Measurements from ENCODE around the gene MELK.

The MELK gene

DNA sequence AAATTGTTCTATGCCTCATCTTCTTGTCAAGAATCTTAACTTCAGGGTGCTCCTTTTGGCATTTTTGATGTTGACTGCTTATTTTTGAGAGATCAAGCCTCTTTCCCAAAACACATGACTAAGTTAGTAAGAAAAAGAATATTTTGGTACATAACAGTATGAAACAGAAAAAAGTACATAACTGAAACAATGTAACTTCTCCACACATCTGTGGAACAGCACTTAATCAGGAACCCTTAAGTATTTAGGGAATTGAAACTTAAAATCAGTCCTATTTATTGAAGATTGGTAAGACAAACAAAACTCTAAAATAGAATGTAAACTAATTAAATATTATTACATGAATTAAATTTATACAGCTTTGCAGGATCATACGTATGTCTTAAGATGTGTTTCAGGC lies 103.4 kb downstream of the MELK start:
- no peak for DNase-seq

DNA sequence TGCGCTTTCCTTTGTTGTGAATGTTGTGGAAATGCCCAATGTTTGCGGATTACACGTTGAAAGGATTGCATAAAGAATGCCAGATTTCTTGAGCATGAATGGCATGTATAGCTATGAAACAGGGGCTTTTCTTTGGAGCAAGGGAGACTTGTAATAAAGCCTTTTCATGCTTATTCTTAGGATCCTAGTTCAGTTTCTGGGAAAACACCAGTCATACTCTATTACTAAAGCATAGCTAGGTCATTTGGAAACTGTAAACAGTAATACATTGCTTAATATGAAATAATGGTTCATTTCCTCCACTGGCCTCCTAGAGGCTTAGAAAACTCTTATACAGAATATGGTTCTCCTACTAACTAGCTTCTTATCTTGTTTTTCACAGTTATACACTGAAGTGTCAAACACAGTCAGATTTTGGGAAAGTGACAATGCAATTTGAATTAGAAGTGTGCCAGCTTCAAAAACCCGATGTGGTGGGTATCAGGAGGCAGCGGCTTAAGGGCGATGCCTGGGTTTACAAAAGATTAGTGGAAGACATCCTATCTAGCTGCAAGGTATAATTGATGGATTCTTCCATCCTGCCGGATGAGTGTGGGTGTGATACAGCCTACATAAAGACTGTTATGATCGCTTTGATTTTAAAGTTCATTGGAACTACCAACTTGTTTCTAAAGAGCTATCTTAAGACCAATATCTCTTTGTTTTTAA lies 104.2 kb downstream of the MELK start:
- no peak for DNase-seq

DNA sequence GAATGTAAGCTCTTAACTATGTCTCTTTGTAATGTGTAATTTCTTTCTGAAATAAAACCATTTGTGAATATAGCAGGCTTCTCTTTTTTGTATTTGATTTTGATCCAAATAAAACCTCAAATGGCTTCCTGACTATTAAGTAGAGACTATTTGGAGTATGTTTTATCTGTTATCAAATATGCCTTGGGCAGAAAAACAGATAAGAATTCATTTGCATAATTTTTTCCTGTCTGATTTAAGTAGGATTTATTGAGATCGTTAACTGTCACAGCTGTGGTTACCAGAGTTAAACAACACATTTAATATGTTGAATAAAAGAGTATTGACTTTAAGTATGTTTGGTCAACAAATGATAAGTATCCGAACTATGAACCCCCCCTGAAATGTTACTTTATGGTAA lies 104.9 kb downstream of the MELK start:
- no peak for DNase-seq

DNA sequence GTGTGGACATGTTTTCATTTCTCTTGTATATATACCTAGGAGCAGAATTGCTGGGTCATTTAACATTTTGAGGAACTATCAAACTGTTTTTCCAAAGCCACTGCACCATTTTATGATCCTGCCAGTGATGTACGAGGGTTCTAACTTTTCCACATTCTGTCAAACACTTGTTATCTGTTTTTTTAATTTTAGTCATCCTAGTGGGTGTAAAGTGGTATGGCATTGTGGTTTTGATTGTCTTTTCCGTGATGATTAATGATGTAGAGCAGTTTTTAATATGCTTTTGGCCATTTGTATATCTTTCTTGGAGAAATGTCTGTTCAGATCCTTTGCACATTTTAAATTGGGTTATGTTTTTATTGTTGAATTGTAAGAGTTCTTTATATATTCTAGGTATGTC lies 107.0 kb downstream of the MELK start:
- no peak for DNase-seq

DNA sequence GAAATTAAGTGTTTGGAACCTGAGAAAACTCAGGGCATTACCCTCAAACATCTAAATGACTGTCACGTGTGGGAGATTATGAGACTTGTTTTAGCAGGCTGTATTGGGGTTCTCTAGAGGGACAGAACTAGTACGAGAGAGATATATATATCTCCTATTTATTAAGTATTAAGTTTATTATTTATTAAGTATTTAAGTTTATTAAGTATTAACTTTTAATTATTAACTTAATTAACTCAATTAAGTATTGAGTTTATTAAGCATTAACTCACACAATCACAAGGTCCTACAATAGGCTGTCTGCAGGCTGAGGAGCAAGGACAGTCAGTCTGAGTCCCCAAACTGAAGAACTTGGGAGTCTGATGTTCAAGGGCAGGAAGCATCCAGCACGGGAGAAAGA lies 113.8 kb downstream of the MELK start:
- DNase-seq, result no peak

DNA sequence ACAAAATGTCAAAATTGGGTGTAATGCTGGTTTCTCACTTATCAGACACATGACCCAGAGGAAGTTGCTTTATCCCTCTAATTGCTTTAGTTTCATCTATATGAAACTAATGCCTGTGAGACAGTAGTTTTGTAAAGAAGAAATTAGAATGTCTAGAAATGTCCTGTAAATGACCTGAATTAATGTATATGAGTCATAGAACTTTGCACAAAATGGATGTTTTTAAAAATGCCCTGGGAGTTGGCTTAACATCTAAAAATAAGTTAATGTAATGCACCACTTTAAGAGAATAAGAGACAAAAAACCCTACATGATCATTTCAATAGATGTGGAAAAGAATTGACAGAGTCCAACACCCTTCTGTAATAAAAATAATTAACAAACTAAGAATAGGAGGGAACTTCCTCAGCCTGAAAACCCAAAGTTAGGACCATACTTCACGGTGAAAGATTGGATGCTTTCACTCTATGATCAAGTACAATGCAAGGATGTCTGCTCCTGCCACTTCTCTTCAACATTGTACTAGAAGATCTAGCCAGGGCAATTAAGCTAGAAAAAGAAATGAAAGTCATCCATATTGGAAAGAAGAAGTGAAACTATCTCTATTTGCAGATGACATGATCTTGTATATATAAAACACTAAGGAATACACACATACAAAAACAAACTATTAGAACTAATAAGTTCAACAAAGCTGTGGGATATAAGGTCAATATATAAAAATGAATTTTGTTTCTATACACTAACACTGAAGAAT lies 117.9 kb downstream of the MELK start:
- no peak for DNase-seq

DNA sequence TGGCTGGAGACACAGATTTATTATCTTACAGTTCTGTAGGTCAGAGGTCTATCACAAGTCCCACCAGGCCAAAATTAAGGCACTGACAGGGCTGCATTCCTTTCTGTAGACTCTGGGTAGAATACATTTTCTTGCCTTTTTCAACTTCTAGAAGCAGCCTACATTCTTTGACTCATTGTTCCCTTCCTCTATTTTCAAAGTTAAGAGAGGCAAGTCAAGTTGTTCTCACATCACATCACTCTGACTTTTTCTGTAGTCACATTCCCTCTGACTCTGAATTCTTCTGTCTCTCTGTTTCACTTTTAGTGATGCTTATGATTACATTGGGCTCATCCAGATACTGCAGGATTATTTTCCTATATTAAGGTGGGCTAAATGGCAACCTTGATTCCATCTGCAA lies 119.0 kb downstream of the MELK start:
- no peak for DNase-seq

DNA sequence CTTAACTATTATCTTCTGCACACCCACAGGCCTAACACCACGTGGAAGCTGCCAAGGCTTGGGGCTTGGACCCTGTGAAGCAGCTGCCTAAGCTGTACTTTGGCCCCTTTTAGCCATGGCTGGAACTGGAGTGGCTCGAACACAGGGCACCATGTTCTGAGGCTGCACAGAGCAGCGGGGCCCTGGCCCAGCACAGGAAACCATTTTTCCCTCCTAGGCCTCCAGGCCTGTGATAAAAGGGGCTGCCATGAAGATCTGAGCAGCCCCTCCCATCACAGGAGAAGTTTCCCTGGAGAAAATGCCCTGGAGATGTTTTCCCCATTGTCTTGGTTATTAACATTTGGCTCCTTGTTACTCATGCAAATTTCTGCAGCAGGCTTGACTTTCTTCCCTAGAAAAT lies 126.3 kb downstream of the MELK start:
- no peak for DNase-seq

DNA sequence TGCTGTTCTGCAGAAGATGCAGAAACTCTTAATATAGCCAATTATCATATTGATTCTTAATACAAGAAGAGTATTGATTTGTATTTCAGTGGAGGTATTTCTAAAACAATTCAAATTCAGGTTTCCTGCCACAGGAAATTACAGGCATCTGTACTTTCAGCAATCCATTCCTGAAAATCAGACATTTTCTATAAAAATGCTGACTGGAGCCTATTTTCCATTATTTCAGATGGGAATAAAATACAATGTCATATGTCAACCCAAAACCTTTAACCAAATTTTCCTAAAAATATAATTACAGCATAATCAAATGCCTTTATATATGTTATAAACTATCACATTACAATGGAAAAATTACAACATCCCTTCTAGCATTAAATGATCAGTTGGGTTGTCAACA lies 131.5 kb downstream of the MELK start:
- no peak for DNase-seq

DNA sequence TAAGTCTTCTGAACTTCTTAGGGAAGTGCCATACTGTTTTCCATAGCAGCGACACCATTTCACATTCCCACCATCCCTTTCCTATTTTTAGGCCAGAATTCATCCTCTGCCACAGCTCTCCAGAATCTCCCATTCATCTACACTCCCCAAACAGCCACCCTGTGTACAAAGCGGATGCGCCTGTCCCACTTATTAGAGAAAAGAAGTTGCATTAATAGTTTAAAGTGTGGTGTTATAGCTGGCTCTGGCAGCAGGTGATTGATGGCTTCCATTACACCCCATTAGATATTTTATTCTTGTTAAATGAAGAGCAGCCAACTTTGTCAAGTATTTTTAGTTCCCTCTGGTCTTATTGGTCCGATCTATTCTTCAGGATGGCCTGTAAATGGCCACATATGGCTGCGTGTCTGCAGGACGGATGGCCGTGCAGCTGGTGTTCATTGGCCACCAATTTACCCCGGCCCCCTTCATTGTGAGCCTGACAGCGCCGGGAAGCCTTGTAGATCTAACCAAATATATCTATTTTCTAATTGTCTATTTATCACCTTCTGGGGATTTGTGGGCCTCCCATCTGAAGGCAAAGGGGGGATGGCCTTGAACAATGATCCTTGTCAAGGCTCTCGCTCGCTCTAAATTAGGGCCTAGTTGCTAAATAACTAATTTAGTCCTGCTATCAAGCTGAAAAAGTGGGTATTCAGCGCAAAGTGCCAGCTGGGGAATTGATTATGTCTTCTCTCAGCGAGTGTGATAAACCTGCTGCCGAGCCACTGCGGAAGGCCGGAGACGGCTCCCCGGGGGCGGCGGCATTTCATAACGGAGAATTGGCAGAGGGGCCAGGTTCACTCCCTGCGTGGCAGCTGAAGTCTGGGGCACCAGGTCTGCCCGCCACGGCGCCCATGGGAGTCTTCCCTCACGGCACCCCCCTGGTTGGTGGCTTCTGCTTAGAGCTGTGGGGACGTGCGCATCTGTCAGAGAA lies 141.1 kb downstream of the MELK start:
- no peak for DNase-seq

DNA sequence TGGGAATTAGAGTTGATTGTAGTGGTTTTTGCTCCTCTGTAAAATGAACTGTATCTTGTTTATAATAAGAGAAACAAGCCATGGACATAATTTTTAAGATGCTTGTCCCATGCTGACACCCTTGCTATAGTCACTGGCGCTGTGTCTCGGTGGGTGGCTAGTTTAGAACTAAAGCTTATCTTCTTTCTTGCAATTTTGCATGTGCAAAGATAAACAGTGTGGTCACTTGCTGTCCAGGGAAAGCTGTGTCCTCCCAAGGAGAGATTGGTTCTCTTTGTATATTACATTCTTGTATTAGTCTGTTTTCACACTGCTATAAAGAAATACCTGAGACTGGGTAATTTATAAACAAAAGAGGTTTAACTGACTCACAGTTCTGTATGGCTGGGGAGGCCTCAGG lies 143.8 kb downstream of the MELK start:
- DNase-seq, result no peak

DNA sequence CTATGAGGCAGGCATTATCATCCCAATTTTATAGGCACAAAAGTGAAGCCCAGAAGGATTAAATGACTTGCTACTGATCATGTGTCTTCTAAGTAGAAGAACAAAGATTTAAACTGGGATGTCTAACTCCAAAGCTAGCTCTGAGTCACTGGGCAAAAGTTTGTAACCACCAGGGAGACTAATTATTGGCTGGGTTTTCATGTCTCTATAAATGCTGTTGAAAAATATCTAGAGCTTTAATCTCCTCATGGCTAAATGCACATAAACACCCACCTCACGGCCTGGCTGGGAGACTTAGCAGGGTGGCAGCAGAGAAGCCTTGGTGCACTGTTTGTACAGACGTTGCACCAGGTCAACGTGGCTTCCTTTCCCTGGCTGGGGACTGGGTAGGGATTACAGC lies 144.6 kb downstream of the MELK start:
- no peak for DNase-seq

DNA sequence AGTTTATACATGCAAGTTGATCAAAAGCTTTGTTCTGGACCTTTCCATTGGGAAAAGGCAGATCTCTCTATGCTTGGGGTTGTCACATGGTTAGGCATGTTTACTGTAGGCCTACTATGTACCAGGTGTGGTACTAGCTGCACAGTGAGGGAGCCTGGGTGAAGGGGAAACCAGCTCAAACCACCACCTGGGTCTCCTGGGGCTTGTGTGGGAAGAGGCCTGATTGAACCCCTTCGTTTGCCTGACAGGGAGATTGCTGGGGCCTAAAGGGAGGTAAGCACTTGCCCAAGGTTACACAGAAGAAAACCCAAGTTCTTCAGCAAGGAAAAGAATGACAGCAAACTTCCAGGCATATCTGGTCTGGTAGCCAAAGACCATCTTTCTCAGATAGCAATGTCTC lies 145.9 kb downstream of the MELK start:
- no peak for DNase-seq

DNA sequence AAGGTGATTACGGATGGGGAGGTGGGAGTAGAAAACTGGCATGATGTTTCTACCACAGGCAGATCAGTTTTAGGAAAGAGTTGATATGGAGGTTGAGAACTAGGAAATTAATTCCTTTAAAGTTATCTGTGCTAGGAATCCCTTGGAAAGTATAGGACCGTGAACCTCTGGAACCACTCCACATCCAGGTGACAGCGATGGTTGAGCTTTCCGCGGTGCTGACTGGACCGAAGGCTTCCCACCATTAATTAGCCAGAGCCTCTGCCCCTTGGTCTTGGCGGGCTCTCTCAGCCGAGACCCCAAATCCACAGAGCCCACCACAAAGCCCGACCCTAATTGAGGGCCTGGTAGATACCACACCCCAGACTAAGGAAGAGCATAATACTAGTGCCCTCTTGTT lies 147.3 kb downstream of the MELK start:
- no peak for DNase-seq

DNA sequence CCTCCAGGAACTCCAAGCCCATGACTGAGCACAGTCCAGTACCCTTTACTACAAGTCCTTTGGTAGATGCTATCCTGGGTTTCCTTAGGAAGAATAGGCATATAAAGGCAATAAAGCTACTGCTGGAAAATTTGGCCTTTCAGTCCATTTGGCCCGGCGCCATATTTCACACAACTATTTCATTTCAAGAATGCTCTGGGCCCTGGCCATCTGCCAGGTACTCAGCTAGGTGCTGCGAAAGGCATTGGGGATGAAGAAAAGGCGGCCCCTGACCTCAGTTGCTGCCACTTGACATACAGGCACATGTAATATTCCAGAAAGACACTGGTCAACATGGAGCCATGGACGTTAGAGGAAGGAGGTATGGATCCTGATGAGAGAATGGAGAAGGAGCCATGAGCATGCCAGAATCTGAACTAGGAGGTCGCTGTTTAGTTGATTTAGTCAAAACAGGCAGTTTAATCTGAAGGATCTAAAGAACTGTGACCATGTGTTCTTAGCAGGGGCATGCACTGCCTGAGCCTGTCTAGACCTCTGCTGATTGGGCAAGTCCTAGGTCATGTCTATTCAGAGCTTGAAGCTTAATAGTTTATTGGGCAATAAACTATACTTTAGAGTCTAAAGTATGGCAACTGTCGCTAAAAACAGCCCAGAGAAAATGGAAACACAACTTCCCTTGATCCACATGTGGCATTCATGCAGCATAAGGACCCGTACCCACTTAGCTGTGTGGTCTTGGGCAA lies 149.3 kb downstream of the MELK start:
- no peak for DNase-seq

DNA sequence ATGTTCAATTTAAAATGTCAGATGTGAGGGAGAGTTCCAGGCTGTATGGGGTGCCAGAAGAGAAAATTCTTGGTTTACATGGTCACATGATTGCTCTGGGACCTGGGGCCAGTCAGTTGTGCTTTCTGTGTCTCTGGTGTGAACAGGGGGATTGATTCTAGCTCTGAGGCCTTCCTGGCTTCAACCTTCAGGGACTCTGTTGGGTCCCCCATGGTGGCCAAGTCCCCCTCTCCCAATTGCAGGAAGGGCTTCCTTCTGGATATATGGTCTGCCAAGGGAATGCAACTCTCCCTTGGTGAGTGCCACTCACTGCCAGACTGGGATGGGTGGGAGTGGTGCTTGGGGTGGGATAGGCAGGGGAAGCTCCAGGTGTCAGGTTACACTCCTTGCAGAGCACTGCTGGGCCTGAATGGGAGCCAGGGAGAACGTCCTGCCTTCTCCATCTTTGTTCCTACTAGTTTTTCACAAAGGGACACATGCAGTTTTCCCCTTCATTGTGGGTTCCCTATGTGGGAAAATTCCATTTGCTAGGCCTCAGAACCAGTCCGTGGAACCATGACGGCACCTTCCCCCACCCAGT lies 153.2 kb downstream of the MELK start:
- no peak for DNase-seq
